ENCODE measurements around the gene AOAH.
"Not testable (repeated sequence)": the region's sequence is repeated elsewhere in the genome, so short reads cannot be mapped to it uniquely, and the experiment has no call there.

The AOAH gene

GRCh38 chr7:36468370-36469101 is 255.8 kb downstream of the AOAH start:
- Histone ChIP-seq H3K27ac (no peak overlapping the region), H3K4me3 (no peak overlapping the region)
- no peak for TF ChIP-seq CTCF (IDR thresholded peaks at IDR 0.05)
- DNase-seq (ENCODE audit: low spot score), result no peak

GRCh38 chr7:36466001-36466400 is 258.3 kb downstream of the AOAH start:
- not testable (repeated sequence) for H3K4me3 ChIP-seq; H3K27ac ChIP-seq; DNase-seq (ENCODE audit: low spot score)

DNA sequence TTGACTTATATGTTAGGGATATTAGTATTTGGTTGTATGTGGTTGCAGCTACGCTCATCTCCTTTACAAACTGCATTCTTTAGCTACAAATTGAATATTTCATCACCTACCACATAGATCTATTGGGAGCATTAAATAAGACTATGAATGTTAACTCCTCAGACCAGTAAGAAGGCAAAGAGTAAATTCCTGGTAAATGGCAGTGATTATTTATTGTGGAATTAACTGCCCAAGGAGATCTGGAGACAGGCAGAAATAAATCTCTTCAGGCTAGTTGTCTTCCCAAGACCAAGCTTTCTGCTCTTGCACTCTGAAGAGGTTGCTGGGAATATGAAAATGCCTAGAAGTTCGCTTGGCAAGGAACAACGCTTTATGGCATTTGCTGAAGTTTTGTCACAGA is 260.0 kb downstream of the AOAH start:
- Histone ChIP-seq H3K4me3 (no peak overlapping the region), H3K27ac (no peak overlapping the region)
- TF ChIP-seq CTCF (IDR thresholded peaks at IDR 0.05), result no peak
- no peak for DNase-seq (ENCODE audit: low spot score)

All from coronary artery (tissue), 2 donors.